G401 (cell line): Measurements from ENCODE around the gene PRKAB1. TPM values are rescaled to one million over a fixed set of nuclear protein-coding genes. Genes with fewer than 3 reads are reported as not detected.

ENCODE experiments used
- DNase-seq: peaks from one replicate; pipeline ENCODE4 v3.0.0-alpha.2; 2015; ENCODE audit warnings: low spot score
- in situ Hi-C: cut with HindIII; loops from 2 replicates; pipeline ENCODE4 v1.10.0; 2016; ENCODE audit warnings: low sequenced_read_pairs, mixed read lengths
- total RNA-seq: library from RNA; depleted of rRNA; stranded (reverse); fragments of >200 nt; shearing (Covaris generic); gene quantifications from 2 replicates; pipeline ENCODE4 v1.2.3, GENCODE V29; 2014

The PRKAB1 gene
- total RNA-seq, 1 experiment from 2014 or later, result 20.3 TPM

DNA sequence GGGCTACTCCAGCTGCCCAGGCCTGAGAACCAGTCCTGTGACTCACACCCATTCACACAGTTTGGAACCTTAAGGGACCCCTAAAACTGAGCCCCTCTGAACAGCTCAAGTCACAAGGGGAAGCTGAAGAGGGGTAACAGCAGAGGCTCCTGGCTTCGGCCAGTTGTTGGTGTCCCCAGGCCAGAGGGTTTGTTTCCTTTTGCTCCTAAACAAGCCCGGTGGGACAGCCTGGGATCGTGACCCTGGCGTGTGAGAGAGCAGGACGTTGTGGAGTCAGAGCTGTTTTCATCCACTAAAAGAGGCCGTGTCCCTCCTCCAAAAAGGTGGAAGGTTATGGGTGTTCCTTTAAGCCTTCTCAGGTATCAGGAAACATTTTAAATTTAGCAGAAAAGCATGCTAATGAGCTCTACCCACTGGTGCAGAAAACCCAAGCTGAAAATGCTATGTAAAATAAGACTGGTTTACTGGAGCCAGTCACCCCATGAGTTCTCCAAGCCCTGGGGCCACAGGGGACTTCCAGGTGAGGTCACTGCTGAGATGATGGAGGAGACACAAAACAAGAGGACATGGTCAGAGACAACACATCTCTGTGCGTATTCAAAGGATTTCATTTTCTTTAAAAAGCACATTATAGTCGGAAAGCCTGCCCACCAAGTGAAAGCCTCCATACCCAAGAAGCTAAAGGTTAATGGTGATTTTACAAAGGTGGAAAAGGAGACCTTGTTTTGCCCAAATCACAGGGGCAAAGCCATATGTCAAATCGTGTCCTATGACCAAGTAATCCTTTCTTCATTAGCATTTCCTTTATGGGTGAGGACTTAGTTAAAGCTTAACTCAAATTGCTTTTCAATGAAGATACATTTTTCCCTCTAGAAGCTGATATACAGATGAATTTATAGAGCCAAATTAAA is 14.1 kb downstream of the PRKAB1 start:
- in situ Hi-C loops, result no loop called here
- DNase-seq, result no peak

DNA sequence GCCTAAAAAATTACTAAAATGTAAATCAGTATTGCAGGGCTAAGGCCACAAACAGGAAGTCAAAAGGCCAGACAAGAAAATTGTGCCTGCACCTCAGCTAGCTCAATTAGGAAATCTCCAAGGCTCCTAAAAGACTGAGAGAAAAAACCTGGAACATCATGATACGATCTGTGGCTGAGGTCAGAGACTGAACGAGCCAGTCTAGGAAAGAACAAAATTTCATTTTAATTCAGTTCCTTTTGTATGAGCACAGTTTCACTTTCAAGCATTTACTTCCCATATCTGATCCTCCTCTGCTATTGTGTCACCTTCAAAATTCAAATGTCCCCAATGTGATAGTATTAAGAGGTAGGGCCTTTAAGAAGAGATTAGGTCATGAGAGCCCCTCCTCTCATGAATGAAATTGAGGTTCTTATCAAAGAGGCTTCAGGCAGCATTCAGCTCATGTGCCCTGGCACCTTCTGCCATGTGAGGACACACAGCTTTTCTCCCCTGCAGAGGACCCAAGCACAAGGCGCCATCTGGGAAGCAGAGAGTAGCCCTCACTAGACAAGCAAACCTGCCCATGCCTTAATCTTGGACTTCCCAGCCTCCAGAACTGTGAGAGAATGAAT is 14.8 kb downstream of the PRKAB1 start:
- in situ Hi-C loops, result no loop called here
- no peak for DNase-seq

DNA sequence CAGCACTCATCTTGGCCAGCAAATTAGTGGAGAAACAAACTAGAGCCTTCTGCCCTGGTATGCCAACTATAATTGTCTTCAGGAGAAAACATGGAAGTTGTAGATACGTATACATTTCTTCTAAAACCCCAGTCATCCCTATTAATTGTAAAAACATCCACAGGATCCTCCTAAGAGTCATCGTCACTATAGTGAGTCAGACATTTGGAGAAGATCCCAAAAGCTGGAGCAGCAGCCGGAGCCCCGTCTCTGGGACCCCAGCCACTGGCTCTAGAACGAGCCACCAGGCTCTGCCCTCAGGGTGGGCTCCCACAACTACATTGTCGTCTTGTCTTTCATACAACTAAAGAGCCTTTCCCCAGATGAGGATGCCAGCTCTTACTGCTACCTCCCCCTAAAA is 15.5 kb downstream of the PRKAB1 start:
- in situ Hi-C loops, result no loop called here
- no peak for DNase-seq

DNA sequence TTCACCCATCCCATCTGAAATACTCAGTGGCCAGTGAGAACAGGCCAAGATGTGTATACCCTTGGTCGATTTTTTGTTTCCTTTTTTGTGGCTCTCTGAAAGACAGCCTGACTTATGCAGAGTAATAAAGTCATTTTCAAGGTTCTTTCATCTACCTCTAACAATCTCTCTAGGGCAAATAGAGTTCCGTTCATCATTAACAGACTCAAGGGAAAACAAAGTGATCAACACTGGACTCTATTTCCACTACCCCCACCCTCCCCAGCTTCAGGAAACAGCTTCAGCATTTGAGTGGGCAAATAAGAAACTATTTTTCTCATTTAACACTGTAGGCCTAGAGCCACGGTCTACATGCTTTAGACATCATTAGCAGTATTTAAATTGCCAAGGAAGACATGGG is 15.9 kb downstream of the PRKAB1 start:
- in situ Hi-C loops, result no loop called here

DNA sequence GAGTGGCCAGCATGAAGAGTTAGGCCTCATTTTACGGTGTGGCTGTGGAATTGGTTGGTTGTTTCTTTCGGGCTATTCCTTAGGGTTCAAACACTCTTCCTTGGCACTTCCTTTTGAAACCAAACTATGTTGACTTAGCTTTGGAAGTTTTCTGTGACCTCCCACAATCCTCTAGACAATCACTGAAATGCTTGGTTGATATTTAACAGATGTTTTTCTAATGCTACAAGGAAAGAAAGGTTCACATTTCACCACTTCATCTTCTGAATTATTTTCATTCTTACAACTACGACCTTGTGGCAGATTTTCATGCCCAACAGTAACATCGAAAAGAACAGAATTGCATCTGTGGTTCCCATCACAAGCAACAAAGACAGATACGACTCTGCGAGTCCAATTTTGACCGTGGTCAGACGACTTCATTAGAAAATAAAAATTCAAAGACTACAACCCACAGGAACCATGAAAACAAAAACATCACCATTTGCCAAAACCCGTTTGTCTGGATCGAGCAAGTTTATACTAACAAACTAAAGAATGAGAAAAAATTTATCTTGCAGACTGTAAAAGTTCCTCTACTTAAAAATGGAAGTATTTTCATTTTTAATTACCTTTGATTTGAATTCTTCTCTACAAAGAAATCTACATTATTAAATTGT is 16.9 kb downstream of the PRKAB1 start:
- in situ Hi-C loops, result no loop called here
- no peak for DNase-seq

More for the DNA sequence above, 15.9 kb downstream of the PRKAB1 start:
- DNase-seq, result no peak

DNA sequence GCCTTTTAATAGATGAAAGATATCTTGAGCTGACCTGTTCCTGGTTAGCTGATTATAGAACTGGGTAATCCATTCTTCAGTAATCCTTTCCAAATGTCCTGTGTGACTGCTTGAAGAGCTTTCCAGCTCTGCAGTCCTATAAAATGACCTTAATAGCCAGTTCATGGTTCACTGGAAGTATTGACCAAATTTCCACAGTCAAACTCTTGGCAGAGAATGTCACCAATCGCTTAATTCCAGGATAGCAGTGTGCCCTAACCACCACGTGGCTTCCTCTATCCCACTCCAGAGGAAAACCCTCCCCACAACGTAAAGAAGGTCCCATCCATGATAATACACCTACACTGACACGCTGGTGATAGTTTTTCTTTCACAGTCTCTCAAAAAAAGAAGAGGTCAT is 17.4 kb downstream of the PRKAB1 start:
- DNase-seq, result no peak
- in situ Hi-C loops, result no loop called here

DNA sequence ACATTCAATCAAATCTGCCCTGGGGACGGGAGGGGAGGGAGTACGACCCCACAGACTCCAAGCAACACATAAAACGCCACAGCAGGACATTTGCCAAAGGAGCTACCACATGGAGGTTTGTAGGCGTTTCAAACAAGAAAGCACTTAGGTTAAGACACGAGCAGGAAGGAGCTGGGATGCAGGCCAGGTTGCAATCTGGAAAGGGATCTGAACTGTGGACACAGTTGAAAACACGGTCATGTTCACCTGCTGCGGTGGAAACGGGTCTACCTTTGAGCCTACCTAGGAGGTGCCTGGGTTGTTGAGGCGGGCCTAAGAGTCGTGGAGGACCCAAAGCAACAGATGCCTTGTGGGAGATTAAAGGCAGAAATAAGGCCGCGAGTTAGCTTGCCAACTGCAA is 18.4 kb downstream of the PRKAB1 start:
- no peak for DNase-seq
- in situ Hi-C loops, result no loop called here

DNA sequence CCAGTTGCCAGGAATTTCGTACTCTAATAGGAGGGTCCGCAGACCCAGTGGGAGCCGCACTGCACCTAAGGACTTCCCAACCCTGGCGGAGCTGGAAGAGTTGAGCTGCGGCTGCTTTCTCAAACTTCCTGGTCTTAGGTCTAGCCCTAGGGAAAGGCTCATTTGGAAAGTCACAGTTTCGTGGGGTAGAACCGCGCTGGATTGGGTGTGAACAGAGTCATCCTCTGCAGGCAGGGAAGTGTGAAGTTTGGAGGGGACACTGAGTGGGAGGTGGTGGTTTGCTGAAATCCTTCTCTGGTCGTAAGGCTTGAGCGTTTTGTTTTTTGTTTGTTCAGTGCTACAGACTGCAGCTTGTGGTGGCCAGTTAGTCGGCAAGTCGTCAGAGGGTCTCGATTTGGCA is 18.8 kb downstream of the PRKAB1 start:
- DNase-seq, result no peak

DNA sequence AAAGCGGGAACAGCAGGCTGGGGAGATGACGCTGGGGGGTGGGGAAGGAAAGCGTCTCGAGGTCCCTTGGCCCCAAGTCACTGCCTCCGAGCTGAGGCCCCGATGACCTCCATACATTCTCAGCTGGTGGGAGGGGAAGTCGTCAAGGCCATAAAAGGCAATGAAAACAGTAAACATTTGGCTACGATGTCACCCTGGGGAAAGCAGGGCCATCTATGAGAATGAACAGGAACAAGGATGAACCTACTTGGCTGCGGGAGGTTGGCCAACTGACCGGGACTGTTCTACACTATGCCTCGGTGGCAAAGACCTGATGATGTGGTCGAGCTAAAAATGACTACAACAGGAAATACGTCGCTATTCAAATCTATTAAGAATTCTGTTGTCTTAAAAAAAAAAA is 19.5 kb downstream of the PRKAB1 start:
- in situ Hi-C loops, result no loop called here
- DNase-seq, result no peak

More for the DNA sequence above, 18.8 kb downstream of the PRKAB1 start:
- in situ Hi-C loops, result no loop called here

DNA sequence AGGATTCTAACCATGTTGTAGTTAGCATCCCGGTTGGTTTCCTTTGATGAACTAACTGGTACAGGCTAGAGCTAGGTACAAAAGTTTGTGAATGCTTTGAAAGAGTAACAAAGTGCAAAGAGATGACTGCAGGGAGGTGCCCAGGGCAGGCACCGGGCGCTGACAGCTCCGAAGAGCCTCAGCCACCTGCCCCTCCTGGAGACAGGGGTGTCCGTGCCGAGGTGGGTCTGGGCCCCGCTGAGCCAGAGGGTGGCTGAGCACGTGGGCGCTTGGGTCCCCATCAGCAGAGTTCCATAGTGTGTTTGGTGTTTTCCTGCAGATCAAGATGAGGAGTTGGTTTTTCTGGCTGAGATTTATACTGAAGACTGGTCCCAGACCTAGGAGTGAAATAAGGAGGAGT is 19.9 kb downstream of the PRKAB1 start:
- DNase-seq, result no peak
- in situ Hi-C loops, result no loop called here

DNA sequence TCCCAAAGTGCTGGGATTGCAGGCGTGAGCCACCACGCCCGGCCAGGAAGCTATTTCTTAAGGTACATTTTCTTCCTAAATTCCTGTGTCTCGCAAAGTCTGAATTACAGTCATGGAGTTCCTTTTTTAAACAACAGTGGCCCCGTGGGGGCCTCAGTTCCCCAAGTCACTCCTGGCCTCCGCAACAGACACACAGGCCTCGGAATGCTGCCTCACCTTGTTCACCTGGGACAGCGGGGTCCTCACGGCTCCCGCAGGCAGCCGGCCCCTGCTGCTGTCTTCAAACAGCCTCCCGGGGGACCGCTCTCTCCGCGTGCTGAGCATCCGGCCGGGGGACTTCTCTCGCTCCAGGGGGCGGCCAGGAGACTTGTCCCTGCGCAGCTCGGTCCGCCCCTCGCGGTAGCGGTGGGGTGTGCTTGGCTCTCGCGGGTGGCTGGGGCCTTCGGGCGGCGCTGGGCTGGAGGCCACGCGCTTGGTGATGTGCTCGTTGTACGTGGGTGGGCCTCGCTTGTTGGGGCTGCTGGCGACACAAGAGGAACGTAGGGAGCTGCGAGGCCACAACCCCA is 22.1 kb downstream of the PRKAB1 start:
- DNase-seq, result no peak
- in situ Hi-C loops, result no loop called here

DNA sequence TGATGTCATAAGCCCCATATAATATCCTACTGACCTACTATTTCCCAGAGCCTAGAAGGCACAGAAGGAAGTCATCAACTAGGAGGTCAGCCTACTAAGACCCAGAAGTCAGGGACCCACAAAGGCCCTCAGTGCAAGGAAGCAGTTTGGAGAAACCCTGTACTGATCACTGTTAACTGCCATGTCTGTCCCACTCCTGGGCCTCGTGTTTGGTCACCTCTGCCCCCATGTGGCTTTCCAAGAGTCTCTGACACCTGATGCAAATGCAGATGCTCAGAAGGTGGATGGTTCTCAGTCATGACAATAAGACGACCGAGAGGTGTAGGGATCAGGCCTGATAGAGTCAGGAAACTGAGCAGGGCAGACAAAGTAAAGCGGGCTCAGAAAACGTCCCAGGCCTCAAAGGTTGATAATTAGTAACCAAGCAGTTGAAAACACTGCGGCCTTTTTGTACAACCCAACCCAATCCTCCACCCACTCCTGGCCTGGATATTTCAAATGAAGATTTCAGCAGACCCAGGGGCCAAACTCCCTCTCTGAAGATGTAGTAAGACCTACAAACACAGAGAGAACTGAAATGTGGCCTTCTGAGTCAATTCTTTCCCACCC is 23.4 kb downstream of the PRKAB1 start:
- in situ Hi-C loops, result no loop called here
- DNase-seq, result no peak

DNA sequence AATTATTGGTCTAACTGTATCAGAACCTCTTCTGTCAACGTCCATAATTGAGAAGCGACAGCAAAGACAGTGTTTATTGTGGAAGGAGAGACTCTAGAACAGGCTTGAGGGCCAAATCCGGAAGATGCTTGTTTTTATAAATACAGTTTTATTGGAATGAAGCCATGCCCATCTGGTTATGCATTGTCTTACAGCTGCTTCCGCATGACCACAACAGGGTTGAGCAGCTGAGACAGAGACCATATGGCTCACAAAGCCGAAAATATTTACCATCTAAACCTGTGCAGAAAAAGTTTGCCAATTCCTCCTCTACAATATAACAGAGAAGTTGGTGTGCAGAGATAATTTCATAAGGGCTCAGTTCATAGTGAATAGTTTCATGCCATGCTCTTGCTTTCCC is 24.5 kb downstream of the PRKAB1 start:
- in situ Hi-C loops, result no loop called here
- no peak for DNase-seq

DNA sequence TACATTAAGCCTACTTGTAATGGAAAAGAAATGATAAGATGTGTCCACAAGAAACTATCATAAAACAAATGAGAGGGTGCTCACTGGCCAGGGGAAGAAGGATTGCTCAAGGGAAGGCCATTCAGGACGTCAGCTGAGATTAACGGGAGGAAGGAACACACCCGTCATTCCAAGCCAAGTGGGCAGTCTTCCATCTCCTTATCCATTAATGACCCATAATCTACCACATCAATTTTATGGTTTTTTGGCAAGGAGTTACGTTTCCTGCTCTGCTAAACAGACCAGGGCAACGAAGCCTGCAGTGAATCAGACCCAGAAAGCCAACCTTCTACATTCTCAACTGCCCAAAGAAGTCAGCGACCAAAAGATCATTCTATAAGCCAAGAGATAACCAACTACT is 25.1 kb downstream of the PRKAB1 start:
- peak; percentile 14 for DNase-seq
- in situ Hi-C loops, result no loop called here

DNA sequence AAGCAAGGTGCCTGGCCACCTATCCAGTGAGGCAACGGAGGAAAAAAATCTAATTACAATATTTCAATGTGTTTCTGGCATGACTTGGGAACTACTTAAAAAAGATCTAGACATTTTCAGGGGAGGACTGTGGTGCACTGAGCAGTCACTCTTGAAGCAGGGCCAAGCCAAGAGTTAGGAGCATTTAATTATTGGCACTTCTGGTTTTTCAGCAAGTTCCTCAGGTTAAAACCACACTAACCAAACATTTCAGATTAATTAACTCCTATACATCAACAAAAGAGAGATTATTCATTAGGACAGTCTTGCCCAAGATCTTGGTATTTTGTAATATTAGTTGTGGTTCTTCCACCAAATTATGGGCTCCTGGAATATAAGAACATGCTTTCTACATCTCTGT is 25.6 kb downstream of the PRKAB1 start:
- in situ Hi-C loops, result no loop called here
- DNase-seq, result no peak

DNA sequence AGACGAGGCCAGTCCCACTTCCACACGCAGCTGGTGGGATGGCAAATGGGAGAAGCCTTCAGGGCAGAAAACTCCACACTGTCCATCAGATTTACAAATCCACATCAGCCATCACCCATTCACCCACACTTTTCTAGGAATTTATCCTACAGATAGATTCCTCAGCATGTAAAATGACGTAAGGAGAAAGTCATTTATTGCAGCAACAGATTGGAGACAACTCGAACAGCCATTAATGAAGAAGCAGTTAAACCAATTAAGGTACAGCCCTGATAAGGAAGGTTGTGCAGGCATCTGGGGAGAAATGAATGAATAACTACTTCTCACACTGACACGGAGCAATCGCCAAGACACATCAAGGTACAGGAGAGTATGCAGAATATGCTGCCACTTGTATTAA is 26.2 kb downstream of the PRKAB1 start:
- no peak for DNase-seq
- in situ Hi-C loops, result no loop called here

DNA sequence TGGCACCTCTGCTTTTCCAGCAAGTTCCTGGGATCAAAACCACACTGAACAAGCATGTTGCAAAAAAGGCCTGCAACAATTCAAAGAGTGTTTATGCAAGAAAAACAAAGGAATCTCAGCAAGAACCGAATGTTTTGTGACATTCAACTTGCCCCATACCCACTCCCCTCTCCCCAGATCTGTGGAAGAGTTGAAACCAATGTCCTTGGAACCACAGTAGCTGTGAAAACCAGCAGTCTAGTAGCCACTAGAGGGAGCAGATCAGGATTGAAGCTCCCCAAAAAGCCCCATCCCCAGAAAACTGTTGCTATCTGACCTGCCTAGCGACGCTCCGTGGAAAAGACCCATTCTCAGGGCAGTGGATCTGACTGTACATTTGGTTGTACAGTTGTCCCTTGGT is 27.1 kb downstream of the PRKAB1 start:
- no peak for DNase-seq
- in situ Hi-C loops, result no loop called here

DNA sequence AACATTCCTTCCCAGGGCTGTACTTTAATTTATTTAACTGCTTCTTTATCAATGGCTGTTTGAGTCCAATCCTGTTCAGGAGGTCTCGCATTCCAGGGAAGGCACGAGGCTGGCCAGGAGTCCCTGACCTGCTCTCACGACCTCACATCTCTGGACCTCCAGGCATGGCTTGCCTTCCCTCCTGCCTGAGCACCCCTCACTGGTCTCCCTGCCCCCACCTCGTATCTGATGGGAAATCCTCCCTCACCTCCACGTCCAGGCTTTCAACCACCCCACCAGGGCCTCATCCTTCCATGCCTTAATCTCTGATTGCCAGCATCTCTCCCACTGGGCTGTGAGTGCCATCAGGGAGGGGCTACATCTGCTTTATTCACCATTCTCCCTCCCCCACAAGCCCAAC is 29.0 kb downstream of the PRKAB1 start:
- in situ Hi-C loops, result no loop called here
- DNase-seq, result no peak

DNA sequence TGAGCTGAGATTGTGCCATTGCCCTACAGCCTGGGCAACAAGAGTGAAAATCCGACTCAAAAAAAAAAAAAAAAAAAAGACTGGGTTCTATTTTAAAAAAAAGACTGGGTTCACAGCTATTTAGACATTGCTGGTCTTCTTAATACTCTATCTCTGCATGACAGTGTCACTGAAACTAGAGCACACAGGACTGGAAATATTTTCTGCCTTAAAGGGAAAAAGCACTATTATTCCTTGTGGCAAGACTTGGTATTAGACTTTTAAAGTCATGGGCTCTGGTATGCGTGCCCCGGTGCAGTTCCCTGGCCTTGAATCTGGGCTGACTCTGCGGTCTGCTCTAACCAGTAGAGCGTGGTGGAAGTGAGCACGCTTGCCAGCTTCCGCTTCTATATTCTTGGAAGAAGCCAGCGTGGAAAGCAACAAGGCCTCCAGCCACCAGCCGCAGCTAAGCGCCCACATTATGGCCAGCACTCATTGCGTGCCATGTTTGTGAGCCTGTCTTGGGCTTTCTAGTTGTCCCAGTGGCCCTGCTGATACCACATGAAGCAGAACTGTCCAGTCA is 31.3 kb downstream of the PRKAB1 start:
- in situ Hi-C loops, result no loop called here
- DNase-seq, result peak; percentile 37
